Activated naive CD8-positive, alpha-beta T cell treated with anti-CD3 and anti-CD28 coated beads for 36 hours (primary cell): ENCODE data around the gene ATAD1. TPM values are rescaled to one million over a fixed set of nuclear protein-coding genes. Genes with fewer than 3 reads are reported as not detected.

Experiments used
- DNase-seq: peaks from one replicate; pipeline ENCODE4 v3.0.0; 2021
- H3K27ac Mint-ChIP-seq: one replicate; pipeline ENCODE4 v1.8.0; 2022; ENCODE audit warnings: mild to moderate bottlenecking, moderate library complexity, mixed read lengths
- H3K27me3 Mint-ChIP-seq: one replicate; pipeline ENCODE4 v1.8.0; 2022; ENCODE audit warnings: mild to moderate bottlenecking, mixed read lengths
- H3K36me3 Mint-ChIP-seq: one replicate; pipeline ENCODE4 v1.8.0; 2021; ENCODE audit warnings: mild to moderate bottlenecking, mixed read lengths
- H3K4me1 Mint-ChIP-seq: one replicate; pipeline ENCODE4 v1.8.0; 2021; ENCODE audit warnings: mixed read lengths
- H3K4me3 Mint-ChIP-seq: one replicate; pipeline ENCODE4 v1.8.0; 2022; ENCODE audit warnings: mild to moderate bottlenecking, moderate library complexity, mixed read lengths
- H3K9me3 Mint-ChIP-seq: one replicate; pipeline ENCODE4 v1.8.0; 2022; ENCODE audit warnings: mixed read lengths
- total RNA-seq, 2 experiments: library from RNA; stranded (reverse); gene quantifications; one replicate each; pipeline ENCODE4 v1.2.3, GENCODE V29; 2021

ATAD1 gene
- total RNA-seq, 2 experiments from 2014 or later, result 49.2 to 49.6 TPM

- no peak overlapping the region for H3K4me3 Mint-ChIP-seq
- DNase-seq, result no peak
- no peaks in the 10 kb centered on the region for H3K36me3 Mint-ChIP-seq
- H3K27me3 Mint-ChIP-seq, result peaks cover 8% of the 10 kb centered on the region
- no peak overlapping the region for H3K27ac Mint-ChIP-seq
- H3K9me3 Mint-ChIP-seq, result no peaks in the 10 kb centered on the region
- H3K4me1 Mint-ChIP-seq, result no peaks in the 10 kb centered on the region
Observed at GRCh38 chr10:87703771-87704170, 114.3 kb downstream of the ATAD1 start.

- Mint-ChIP-seq H3K27ac (no peak overlapping the region), H3K4me1 (no peaks in the 10 kb centered on the region), H3K4me3 (no peak overlapping the region), H3K36me3 (no peaks in the 10 kb centered on the region), H3K27me3 (peaks cover 16% of the 10 kb centered on the region), H3K9me3 (no peaks in the 10 kb centered on the region)
- no peak for DNase-seq
Observed at GRCh38 chr10:87702973-87703294, 115.1 kb downstream of the ATAD1 start.

- no peak for DNase-seq
- H3K4me1 Mint-ChIP-seq, result no peaks in the 10 kb centered on the region
- H3K4me3 Mint-ChIP-seq, result no peak overlapping the region
- no peaks in the 10 kb centered on the region for H3K9me3 Mint-ChIP-seq
- H3K36me3 Mint-ChIP-seq, result no peaks in the 10 kb centered on the region
- no peak overlapping the region for H3K27ac Mint-ChIP-seq
- H3K27me3 Mint-ChIP-seq, result peaks cover 17% of the 10 kb centered on the region
Observed at GRCh38 chr10:87702260-87702972, 115.6 kb downstream of the ATAD1 start.

Other genes with a start within 250 kb of the ATAD1 start
- gene PAPSS2, start 158.3 kb downstream of the ATAD1 start, total RNA-seq, result under 1 TPM; 0.27 to 0.42 TPM
- gene KLLN, start 45.3 kb upstream of the ATAD1 start, total RNA-seq, result under 1 TPM; 0.58 to 0.64 TPM
- gene PTEN, start 45.4 kb upstream of the ATAD1 start, total RNA-seq, result 10 to 100 TPM; 44.5 to 50.8 TPM